Body of pancreas (tissue), 4 donors: ENCODE results near the gene LRIG1.

Source experiments
- CTCF ChIP-seq, 7 experiments: fragments of 450-650 bp in 4 of 7; fragments of 200-600 bp in 3 of 7; sonication (generic) in 3 of 7; IDR thresholded peaks; one replicate each; pipeline ENCODE4 v1.5.1; 2016 to 2019; ENCODE audit warnings: antibody characterized with exemption in 7 of 7
- POLR2A ChIP-seq, 3 donors: fragments of 450-650 bp; IDR thresholded peaks; one replicate each; pipeline ENCODE4 v1.6.1; 2016; ENCODE audit warnings: antibody characterized with exemption in 3 of 3, mild to moderate bottlenecking in 2 of 3

GRCh38 chr3:66338927-66339326 lies 161.9 kb downstream of the LRIG1 start:
- TF ChIP-seq CTCF (IDR thresholded peaks at IDR 0.05) (no peak), POLR2A (IDR thresholded peaks at IDR 0.05) (no peak)
